Measurements from ENCODE around the gene BCL7A. TPM values are rescaled to one million over a fixed set of nuclear protein-coding genes. Genes with fewer than 3 reads are reported as not detected.
"Not testable (repeated sequence)": the region's sequence is repeated elsewhere in the genome, so short reads cannot be mapped to it uniquely, and the experiment has no call there.

BCL7A gene
- total RNA-seq, 4 donors from 2014 or later, result 0.26 to 12.2 (median 4.2) TPM

DNA sequence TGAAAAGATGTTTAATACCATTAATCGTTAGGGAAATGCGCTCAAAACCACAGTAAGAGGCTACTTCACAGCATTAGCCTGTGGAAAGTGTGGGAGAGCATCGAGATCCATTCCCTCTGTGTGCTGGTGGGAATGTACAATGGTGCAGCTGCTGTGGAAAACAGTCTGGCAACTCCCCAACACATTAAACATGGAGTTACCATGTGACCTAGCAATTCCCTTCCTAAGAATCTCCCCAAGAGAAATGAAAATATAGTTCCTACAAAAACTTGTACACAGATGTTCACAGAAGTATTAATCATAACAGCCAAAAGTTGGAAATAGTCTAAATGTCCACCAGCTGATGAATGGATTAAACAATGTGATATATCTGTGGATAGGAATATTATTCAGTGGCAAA lies 80.6 kb downstream of the BCL7A start:
- no peaks in the 10 kb centered on the region for H3K27me3 ChIP-seq
- no peak overlapping the region for H3K27ac ChIP-seq
- no peak overlapping the region for H3K4me3 ChIP-seq
- no peaks in the 10 kb centered on the region for H3K9me3 ChIP-seq
- DNase-seq, result no peak
- no peak for TF ChIP-seq POLR2A (IDR thresholded peaks at IDR 0.05)
- TF ChIP-seq, protein P1, sequence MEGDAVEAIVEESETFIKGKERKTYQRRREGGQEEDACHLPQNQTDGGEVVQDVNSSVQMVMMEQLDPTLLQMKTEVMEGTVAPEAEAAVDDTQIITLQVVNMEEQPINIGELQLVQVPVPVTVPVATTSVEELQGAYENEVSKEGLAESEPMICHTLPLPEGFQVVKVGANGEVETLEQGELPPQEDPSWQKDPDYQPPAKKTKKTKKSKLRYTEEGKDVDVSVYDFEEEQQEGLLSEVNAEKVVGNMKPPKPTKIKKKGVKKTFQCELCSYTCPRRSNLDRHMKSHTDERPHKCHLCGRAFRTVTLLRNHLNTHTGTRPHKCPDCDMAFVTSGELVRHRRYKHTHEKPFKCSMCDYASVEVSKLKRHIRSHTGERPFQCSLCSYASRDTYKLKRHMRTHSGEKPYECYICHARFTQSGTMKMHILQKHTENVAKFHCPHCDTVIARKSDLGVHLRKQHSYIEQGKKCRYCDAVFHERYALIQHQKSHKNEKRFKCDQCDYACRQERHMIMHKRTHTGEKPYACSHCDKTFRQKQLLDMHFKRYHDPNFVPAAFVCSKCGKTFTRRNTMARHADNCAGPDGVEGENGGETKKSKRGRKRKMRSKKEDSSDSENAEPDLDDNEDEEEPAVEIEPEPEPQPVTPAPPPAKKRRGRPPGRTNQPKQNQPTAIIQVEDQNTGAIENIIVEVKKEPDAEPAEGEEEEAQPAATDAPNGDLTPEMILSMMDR (IDR thresholded peaks at IDR 0.05), result no peak
- H3K36me3 ChIP-seq, result no peaks in the 10 kb centered on the region
- peaks cover 0 to 21% of the 10 kb centered on the region in 2 donors for H3K4me1 ChIP-seq
- intact Hi-C loops (cut with DNase I; ENCODE audit: low total_unique reads), result no loop called here

DNA sequence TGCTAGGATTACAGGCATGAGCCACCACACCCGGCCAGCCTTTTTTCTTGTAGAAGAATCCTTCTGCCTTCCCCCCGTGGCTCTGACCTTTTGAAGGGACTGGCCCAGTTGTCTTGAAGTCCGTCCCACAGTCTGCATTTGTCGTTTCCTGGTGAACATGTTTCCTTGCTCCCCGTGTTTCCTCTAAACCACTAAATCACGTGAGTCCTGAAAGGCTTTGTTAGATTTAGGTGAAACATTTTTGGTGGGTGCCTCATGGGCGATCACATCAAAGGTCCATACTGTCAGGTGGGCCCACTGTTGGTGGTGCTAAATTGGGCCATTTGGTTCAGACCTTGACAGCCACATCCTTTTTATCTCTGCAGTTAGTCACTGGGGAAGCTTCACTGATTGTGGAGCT lies 83.2 kb downstream of the BCL7A start:
- intact Hi-C loops (cut with DNase I; ENCODE audit: low total_unique reads), result no loop called here
- H3K9me3 ChIP-seq, result no peaks in the 10 kb centered on the region
- peaks cover 0 to 19% of the 10 kb centered on the region in 2 donors for H3K4me1 ChIP-seq
- no peak overlapping the region for H3K27ac ChIP-seq
- H3K4me3 ChIP-seq, result no peak overlapping the region
- H3K36me3 ChIP-seq, result no peaks in the 10 kb centered on the region
- TF ChIP-seq POLR2A (IDR thresholded peaks at IDR 0.05), result no peak
- TF ChIP-seq, protein P1 (IDR thresholded peaks at IDR 0.05), result no peak
- DNase-seq, result no peak
- H3K27me3 ChIP-seq, result no peaks in the 10 kb centered on the region

DNA sequence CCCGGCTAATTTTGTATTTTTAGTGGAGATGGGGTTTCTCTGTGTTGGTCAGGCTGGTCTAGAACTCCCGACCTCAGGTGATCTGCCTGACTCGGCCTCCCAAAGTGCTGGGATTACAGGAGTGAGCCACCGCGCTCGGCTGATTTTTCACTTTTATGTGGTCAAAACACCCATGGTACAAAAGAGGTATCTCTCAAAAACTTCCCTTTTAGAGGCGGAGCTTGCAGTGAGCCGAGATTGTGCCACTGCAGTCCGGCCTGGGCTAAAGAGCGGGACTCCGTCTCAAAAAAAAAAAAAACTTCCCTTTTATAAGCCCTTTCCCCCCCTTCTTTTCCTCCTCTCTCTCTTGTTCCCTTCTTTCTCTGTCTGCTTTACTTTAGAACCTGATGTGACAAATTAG lies 83.8 kb downstream of the BCL7A start:
- H3K36me3 ChIP-seq; H3K9me3 ChIP-seq; H3K4me3 ChIP-seq; H3K27me3 ChIP-seq; DNase-seq; intact Hi-C loops (cut with DNase I; ENCODE audit: low total_unique reads); H3K27ac ChIP-seq: not testable (repeated sequence)
- peaks cover 0 to 22% of the 10 kb centered on the region in 2 donors for H3K4me1 ChIP-seq

DNA sequence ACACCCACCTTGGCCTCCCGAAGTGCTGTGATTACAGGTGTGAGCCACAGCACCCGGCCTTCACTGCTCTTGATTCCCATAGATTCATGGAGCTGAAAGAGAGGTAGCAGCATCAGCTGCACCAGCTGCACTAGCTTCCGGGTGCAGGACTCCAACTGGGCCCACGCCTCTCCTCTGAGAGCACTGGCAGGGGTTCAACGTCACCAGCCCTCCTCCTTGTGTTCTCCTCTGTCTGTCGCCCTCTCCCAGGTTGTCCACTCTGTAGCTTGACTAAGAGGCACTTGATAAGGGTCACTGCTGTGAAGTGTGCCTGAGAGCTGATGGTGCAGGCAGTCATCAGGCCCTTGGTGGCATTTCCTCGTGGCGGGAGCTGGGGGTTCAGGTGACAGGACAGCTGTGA lies 85.2 kb downstream of the BCL7A start:
- DNase-seq, result no peak
- intact Hi-C loops (cut with DNase I; ENCODE audit: low total_unique reads), result no loop called here
- no peaks in the 10 kb centered on the region for H3K9me3 ChIP-seq
- peaks cover 0 to 22% of the 10 kb centered on the region in 2 donors for H3K4me1 ChIP-seq
- H3K36me3 ChIP-seq, result no peaks in the 10 kb centered on the region
- H3K27ac ChIP-seq, result peak overlapping the region in 1 of 2 donors; percentile 13
- no peak overlapping the region for H3K4me3 ChIP-seq
- no peaks in the 10 kb centered on the region for H3K27me3 ChIP-seq
- TF ChIP-seq, protein P1 (IDR thresholded peaks at IDR 0.05), result no peak
- no peak for TF ChIP-seq POLR2A (IDR thresholded peaks at IDR 0.05)

DNA sequence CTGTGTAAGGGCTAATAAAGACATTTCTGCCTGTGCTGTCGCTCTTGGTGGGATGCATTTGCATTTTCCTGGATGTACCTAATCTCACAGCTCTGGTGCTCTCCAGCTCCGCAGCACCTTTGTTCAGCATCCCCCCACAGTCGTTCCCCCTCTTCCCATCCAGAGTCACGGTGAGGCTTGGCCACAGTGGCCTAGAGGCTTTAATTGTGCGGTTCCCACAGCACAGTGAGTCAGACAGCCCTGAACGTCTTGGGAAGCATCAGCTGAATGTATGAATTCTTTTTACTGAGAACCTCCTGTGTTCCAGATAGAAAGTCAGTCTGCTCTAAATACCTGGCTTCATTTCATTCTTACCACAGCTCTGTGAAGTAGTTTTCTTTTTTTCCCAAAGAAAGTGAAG lies 85.6 kb downstream of the BCL7A start:
- H3K27ac ChIP-seq, result peak overlapping the region in 1 of 2 donors; percentile 13
- no peaks in the 10 kb centered on the region for H3K27me3 ChIP-seq
- intact Hi-C loops (cut with DNase I; ENCODE audit: low total_unique reads), result no loop called here
- no peak for DNase-seq
- H3K4me3 ChIP-seq, result no peak overlapping the region
- TF ChIP-seq, protein P1 (IDR thresholded peaks at IDR 0.05), result no peak
- no peak for TF ChIP-seq POLR2A (IDR thresholded peaks at IDR 0.05)
- H3K36me3 ChIP-seq, result no peaks in the 10 kb centered on the region
- no peaks in the 10 kb centered on the region for H3K9me3 ChIP-seq
- peaks cover 0 to 22% of the 10 kb centered on the region in 2 donors for H3K4me1 ChIP-seq

DNA sequence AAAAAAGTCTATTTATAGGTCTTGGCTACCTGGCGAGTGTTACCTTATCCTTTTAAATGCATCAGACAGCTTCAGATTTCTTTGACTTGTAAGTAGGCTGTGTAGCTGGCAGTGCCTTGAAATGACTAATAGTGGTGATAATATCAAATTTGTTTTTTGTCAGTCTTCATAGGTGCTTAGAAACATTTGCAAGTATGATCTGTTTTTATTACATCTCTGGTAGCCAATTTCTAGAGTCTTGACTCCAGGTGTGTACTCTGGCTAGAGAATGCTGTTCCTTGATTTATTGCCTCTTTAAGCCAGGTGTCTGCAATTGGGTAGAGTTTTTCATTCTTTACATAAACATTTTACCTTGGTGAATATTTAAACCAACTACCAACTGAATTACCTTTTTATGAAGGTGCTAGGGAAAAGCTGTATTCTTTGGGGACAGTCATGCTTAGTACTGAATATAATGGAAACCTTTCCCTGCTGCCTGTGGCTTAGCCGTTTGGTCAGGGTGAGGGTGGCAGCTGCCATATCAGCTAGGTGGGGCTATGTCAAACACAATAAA lies 89.5 kb downstream of the BCL7A start:
- Histone ChIP-seq H3K27me3 (no peaks in the 10 kb centered on the region), H3K9me3 (no peaks in the 10 kb centered on the region), H3K27ac (no peak overlapping the region), H3K36me3 (no peaks in the 10 kb centered on the region), H3K4me3 (no peak overlapping the region), H3K4me1 (peaks cover 0 to 21% of the 10 kb centered on the region in 2 donors)
- DNase-seq, result no peak
- no peak for TF ChIP-seq POLR2A (IDR thresholded peaks at IDR 0.05)
- TF ChIP-seq, protein P1 (IDR thresholded peaks at IDR 0.05), result no peak
- intact Hi-C loops (cut with DNase I; ENCODE audit: low total_unique reads), result no loop called here
